Measurements from ENCODE around the gene CR1. TPM values are rescaled to one million over a fixed set of nuclear protein-coding genes. Genes with fewer than 3 reads are reported as not detected.
"Not testable (repeated sequence)": the region's sequence is repeated elsewhere in the genome, so short reads cannot be mapped to it uniquely, and the experiment has no call there.

The CR1 gene
- total RNA-seq, 1 donor from 2014 or later: 4.7 TPM

DNA sequence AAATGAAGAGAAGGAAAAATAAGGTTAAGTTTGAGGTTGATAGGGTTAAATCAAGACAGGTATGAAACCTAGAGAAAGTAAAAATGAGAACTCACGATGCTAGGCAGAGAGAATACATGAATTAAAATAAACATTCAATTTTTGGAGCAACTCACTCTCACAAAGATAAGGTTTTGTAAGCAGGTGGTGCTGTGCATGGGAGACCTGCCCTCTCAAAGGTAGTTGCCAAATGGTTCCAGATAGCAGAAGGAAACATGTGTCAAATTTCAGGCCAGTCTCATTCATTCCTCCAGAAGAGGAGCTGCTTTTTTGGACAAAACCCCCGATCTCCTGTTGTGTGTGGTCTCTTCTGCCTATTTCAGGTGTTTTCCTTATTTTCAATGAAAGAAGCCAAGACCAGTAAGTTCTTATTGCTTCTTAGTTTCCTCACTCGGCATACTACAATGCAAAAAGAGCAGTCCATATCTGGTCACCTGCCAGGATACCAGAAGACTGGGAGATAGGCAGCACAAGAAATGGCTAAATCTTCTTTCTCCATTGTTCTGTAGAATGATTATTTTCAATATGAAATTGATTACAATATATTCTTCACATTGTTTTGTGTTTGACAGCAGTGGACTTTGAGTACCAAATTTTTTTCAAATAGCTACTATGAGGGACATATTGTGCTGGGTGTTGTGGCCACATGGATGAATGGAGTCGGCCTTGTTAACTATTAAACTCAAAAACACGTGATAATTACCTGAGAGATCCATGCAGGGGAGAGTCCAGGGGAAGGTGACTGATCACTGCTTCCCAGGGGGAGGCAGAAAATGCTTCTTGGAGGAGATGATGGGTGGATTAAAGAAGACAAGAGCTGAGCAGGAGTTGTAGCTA lies 152.6 kb downstream of the CR1 start:
- Histone ChIP-seq H3K9ac (ENCODE audit: low read depth in 1 of 3, low read length in 3 of 3) (no peak overlapping the region), H3K27me3 (ENCODE audit: control insufficient read depth in 3 of 3, insufficient read depth in 3 of 3, low read length in 3 of 3) (peaks cover 5 to 13% (median 7%) of the 10 kb centered on the region in 3 donors), H3K9me3 (ENCODE audit: control insufficient read depth in 3 of 3, low read length in 3 of 3) (no peaks in the 10 kb centered on the region), H3K4me3 (ENCODE audit: low read length in 3 of 3) (no peak overlapping the region), H3K4me1 (ENCODE audit: control insufficient read depth in 3 of 3, insufficient read depth in 3 of 3, low read length in 3 of 3) (peaks cover 4 to 16% (median 10%) of the 10 kb centered on the region in 3 donors), H3K27ac (ENCODE audit: low read depth, low read length) (no peak overlapping the region), H3K36me3 (ENCODE audit: control insufficient read depth in 3 of 3, insufficient read depth in 3 of 3, low read length in 3 of 3) (no peaks in the 10 kb centered on the region)

DNA sequence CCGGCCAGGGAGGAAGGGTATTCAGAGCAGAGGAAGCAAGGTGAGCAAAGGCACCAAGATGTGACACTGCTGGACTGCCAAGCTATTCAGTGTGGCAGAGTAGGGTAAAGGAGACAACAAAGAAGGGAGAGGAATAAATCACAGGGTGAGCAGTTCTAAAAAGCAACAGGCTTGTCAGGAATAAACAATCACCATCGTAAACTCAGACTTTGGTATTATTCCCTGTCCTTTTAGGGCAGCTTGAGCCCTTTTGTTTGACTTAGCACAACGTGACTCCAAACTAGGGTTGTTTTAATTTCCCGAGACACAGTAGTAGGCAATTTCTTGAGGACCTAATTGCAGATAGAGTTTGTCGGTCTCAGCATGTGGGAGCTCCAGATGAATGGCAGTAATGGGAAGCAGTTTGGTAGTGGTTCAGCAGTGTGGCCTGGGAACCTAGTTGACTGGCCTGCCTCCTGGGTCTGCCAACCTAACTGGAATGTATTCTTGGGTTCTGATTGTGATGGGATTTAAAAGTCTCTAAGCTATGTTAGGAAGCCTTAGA lies 153.3 kb downstream of the CR1 start:
- H3K36me3 ChIP-seq (ENCODE audit: control insufficient read depth in 3 of 3, insufficient read depth in 3 of 3, low read length in 3 of 3): no peaks in the 10 kb centered on the region
- no peak overlapping the region for H3K4me3 ChIP-seq (ENCODE audit: low read length in 3 of 3)
- H3K27ac ChIP-seq (ENCODE audit: low read depth, low read length): no peak overlapping the region
- peaks cover 4 to 14% (median 10%) of the 10 kb centered on the region in 3 donors for H3K4me1 ChIP-seq (ENCODE audit: control insufficient read depth in 3 of 3, insufficient read depth in 3 of 3, low read length in 3 of 3)
- H3K27me3 ChIP-seq (ENCODE audit: control insufficient read depth in 3 of 3, insufficient read depth in 3 of 3, low read length in 3 of 3): peaks cover 5 to 13% (median 7%) of the 10 kb centered on the region in 3 donors
- no peak overlapping the region for H3K9ac ChIP-seq (ENCODE audit: low read depth in 1 of 3, low read length in 3 of 3)
- H3K9me3 ChIP-seq (ENCODE audit: control insufficient read depth in 3 of 3, low read length in 3 of 3): no peaks in the 10 kb centered on the region

DNA sequence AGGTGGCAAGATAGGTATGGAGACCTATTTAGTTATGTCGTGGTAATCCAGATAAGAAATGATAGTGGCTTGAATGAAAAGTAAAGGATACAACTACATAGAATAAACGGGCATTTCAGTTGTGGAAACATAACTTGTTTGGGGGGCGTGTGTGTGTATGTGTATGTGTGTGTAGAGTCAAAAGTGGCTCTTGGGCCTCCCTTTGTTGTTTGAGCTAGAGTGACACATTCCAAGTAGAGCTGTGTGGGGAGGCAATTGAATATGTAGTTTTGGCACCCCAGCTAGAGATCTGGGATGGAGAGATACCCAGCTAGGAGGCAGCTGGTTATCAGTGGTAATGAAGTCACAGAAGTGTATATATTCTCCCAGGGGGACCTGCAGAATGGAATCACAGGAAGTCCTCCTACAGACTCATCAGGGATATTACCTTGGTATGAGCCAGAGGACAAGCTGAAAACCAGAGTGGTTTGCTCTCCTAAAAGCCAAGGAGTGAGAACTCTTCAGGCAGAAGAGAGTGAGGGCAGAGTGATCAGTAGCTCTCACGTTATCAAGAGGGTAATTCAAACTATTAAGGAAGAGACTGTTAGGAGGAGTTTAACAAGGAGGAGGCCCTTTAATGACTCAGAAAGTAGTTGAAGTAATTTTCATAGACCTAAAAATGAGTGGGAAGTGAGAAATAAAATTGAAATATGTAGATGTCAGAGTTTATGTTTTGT lies 154.1 kb downstream of the CR1 start:
- H3K9me3 ChIP-seq (ENCODE audit: control insufficient read depth in 3 of 3, low read length in 3 of 3): no peaks in the 10 kb centered on the region
- peaks cover 5 to 13% (median 7%) of the 10 kb centered on the region in 3 donors for H3K27me3 ChIP-seq (ENCODE audit: control insufficient read depth in 3 of 3, insufficient read depth in 3 of 3, low read length in 3 of 3)
- no peak overlapping the region for H3K9ac ChIP-seq (ENCODE audit: low read depth in 1 of 3, low read length in 3 of 3)
- H3K27ac ChIP-seq (ENCODE audit: low read depth, low read length): no peak overlapping the region
- H3K4me3 ChIP-seq (ENCODE audit: low read length in 3 of 3): no peak overlapping the region
- peaks cover 4 to 7% (median 5%) of the 10 kb centered on the region in 3 donors for H3K4me1 ChIP-seq (ENCODE audit: control insufficient read depth in 3 of 3, insufficient read depth in 3 of 3, low read length in 3 of 3)
- H3K36me3 ChIP-seq (ENCODE audit: control insufficient read depth in 3 of 3, insufficient read depth in 3 of 3, low read length in 3 of 3): no peaks in the 10 kb centered on the region

DNA sequence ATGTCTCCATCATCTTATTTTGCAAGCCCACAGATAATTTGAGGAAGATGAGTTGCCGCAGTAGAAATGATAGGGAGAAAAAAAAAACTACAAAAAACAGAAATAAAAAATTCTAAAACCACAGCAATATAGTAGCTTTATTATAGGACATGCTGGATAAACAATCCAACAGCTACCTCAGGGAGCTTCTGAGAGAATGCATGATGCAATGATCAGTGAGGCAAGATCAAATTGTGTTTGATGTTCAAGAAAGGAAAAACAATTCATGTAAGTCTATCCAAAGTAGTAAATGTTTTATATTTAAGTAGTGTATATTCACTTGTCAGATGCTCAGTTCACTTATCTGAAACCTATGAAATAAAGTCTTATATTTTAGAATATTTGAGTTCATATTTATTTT lies 155.6 kb downstream of the CR1 start:
- Histone ChIP-seq H3K9me3 (ENCODE audit: control insufficient read depth in 3 of 3, low read length in 3 of 3) (no peaks in the 10 kb centered on the region), H3K4me3 (ENCODE audit: low read length in 3 of 3) (no peak overlapping the region), H3K36me3 (ENCODE audit: control insufficient read depth in 3 of 3, insufficient read depth in 3 of 3, low read length in 3 of 3) (no peaks in the 10 kb centered on the region), H3K27me3 (ENCODE audit: control insufficient read depth in 3 of 3, insufficient read depth in 3 of 3, low read length in 3 of 3) (peaks cover 0 to 4% (median 0%) of the 10 kb centered on the region in 3 donors), H3K4me1 (ENCODE audit: control insufficient read depth in 3 of 3, insufficient read depth in 3 of 3, low read length in 3 of 3) (no peaks in the 10 kb centered on the region), H3K9ac (ENCODE audit: low read depth in 1 of 3, low read length in 3 of 3) (no peak overlapping the region), H3K27ac (ENCODE audit: low read depth, low read length) (no peak overlapping the region)

DNA sequence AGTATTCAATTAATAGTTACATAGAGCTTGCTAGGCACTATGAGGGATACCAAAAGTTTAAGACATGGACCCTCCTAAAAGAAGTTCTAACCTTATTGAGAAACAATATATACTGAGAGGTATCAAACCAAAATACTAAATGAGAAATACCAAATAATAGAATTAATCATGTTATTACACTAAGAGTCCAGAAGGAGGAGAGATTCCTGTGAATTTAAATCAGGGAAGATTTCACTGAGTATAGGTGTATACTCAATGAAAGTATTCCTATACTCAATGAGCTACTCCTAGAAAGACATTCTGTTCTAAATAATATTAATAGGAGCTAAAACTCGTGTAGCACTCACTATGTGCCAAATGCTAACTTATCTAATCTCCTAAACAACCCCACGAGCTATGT lies 158.4 kb downstream of the CR1 start:
- H3K27me3 ChIP-seq (ENCODE audit: control insufficient read depth in 3 of 3, insufficient read depth in 3 of 3, low read length in 3 of 3): peaks cover 0 to 5% (median 0%) of the 10 kb centered on the region in 3 donors
- H3K4me3 ChIP-seq (ENCODE audit: low read length in 3 of 3): no peak overlapping the region
- no peak overlapping the region for H3K9ac ChIP-seq (ENCODE audit: low read depth in 1 of 3, low read length in 3 of 3)
- H3K27ac ChIP-seq (ENCODE audit: low read depth, low read length): no peak overlapping the region
- H3K36me3 ChIP-seq (ENCODE audit: control insufficient read depth in 3 of 3, insufficient read depth in 3 of 3, low read length in 3 of 3): no peaks in the 10 kb centered on the region
- no peaks in the 10 kb centered on the region for H3K9me3 ChIP-seq (ENCODE audit: control insufficient read depth in 3 of 3, low read length in 3 of 3)
- H3K4me1 ChIP-seq (ENCODE audit: control insufficient read depth in 3 of 3, insufficient read depth in 3 of 3, low read length in 3 of 3): no peaks in the 10 kb centered on the region

DNA sequence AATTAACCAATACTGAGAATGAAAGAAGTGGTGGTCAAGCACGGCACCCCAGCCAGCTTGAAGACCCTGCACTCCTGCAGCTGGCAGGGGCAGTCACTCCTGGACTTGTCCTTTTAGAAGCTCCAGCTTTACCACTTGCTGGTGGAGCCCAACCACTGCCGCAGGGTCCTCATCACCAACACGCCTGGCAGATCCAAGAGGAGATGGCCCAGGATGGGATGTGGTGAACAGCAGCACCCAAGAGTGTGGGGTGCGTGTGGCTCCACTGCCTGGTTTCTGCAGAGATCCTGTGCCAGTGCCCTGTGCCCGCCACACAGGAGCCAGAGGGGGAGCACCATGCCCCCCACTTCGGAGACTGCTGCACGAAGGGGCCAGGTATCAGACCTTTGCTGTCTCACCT lies 162.5 kb downstream of the CR1 start:
- H3K9me3 ChIP-seq (ENCODE audit: control insufficient read depth in 3 of 3, low read length in 3 of 3): no peaks in the 10 kb centered on the region
- no peak overlapping the region for H3K9ac ChIP-seq (ENCODE audit: low read depth in 1 of 3, low read length in 3 of 3)
- H3K36me3 ChIP-seq (ENCODE audit: control insufficient read depth in 3 of 3, insufficient read depth in 3 of 3, low read length in 3 of 3): no peaks in the 10 kb centered on the region
- no peak overlapping the region for H3K4me3 ChIP-seq (ENCODE audit: low read length in 3 of 3)
- H3K27ac ChIP-seq (ENCODE audit: low read depth, low read length): no peak overlapping the region
- H3K4me1 ChIP-seq (ENCODE audit: control insufficient read depth in 3 of 3, insufficient read depth in 3 of 3, low read length in 3 of 3): no peaks in the 10 kb centered on the region
- H3K27me3 ChIP-seq (ENCODE audit: control insufficient read depth in 3 of 3, insufficient read depth in 3 of 3, low read length in 3 of 3): peaks cover 0 to 7% (median 0%) of the 10 kb centered on the region in 3 donors

DNA sequence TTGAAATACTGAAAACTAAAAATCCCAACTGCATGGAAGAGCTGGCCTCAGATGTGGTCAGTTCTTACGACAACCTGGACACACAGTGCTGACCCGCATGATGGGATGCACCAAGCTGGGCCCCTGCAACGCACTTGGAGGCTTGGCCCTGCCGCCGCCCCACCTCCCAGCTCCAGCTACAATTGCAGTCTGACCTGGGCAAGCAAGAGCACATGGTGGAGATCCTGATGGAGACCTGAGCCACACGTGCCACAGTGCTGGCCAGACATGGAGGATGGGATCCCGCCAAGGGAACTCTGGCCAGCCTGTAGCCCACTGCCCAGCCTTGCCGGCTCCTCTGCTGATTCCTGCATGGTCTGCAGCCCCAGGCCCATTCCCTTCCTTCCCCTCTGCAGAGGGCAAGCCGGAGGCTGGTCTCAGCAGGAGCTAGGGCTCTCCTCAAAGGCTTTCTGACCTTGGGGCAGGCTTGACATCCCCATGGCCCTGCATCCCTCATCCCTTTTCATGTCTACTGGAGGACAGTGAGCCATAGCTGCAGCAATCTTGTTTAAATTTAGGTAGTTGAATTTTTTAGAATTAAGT lies 163.0 kb downstream of the CR1 start:
- H3K27me3 ChIP-seq (ENCODE audit: control insufficient read depth in 3 of 3, insufficient read depth in 3 of 3, low read length in 3 of 3): peaks cover 0 to 7% (median 0%) of the 10 kb centered on the region in 3 donors
- H3K9me3 ChIP-seq (ENCODE audit: control insufficient read depth in 3 of 3, low read length in 3 of 3): no peaks in the 10 kb centered on the region
- H3K4me1 ChIP-seq (ENCODE audit: control insufficient read depth in 3 of 3, insufficient read depth in 3 of 3, low read length in 3 of 3): no peaks in the 10 kb centered on the region
- H3K27ac ChIP-seq (ENCODE audit: low read depth, low read length): no peak overlapping the region
- no peak overlapping the region for H3K4me3 ChIP-seq (ENCODE audit: low read length in 3 of 3)
- H3K36me3 ChIP-seq (ENCODE audit: control insufficient read depth in 3 of 3, insufficient read depth in 3 of 3, low read length in 3 of 3): no peaks in the 10 kb centered on the region
- H3K9ac ChIP-seq (ENCODE audit: low read depth in 1 of 3, low read length in 3 of 3): no peak overlapping the region

DNA sequence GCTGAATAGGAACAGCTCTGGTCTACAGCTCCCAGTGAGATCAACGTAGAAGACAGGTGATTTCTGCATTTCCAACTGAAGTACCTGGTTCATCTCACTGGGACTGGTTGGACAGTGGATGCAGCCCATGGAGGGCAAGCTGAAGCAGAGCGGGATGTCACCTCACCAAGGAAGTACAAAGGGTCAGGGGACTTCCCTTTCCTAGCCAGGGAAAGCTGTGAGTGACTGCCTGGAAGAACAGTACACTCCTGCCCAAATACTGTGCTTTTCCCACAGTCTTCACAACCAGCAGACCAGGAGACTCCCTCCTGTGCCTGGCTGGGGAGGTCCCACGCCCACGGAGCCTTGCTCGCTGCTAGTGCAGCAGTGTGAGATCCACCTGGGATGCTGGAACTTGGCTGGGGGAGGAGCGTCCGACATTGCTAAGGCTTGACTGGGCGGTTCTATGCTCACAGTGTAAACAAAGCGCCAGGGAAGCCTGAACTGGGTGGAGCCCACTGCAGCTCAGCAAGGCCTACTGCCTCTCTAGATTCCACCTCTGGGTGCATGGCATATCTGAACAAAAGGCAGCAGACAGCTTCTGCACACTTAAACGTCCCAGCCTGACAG lies 163.7 kb downstream of the CR1 start:
- no peaks in the 10 kb centered on the region for H3K36me3 ChIP-seq (ENCODE audit: control insufficient read depth in 3 of 3, insufficient read depth in 3 of 3, low read length in 3 of 3)
- H3K27me3 ChIP-seq (ENCODE audit: control insufficient read depth in 3 of 3, insufficient read depth in 3 of 3, low read length in 3 of 3): peaks cover 0 to 7% (median 0%) of the 10 kb centered on the region in 3 donors
- H3K9me3 ChIP-seq (ENCODE audit: control insufficient read depth in 3 of 3, low read length in 3 of 3): no peaks in the 10 kb centered on the region
- no peak overlapping the region for H3K4me3 ChIP-seq (ENCODE audit: low read length in 3 of 3)
- no peak overlapping the region for H3K9ac ChIP-seq (ENCODE audit: low read depth in 1 of 3, low read length in 3 of 3)
- H3K4me1 ChIP-seq (ENCODE audit: control insufficient read depth in 3 of 3, insufficient read depth in 3 of 3, low read length in 3 of 3): no peaks in the 10 kb centered on the region
- H3K27ac ChIP-seq (ENCODE audit: low read depth, low read length): no peak overlapping the region

DNA sequence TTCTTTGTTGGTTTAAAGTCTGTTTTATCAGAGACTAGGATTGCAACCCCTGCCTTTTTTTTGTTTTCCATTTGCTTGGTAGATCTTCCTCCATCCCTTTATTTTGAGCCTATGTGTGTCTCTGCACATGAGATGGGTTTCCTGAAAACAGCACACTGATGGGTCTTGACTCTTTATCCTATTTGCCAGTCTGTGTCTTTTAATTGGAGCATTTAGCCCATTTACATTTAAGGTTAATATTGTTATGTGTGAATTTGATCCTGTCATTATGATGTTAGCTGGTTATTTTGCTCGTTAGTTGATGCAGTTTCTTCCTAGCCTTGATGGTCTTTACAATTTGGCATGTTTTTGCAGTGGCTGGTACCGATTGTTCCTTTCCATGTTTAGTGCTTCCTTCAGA lies 165.5 kb downstream of the CR1 start:
- not testable (repeated sequence) for H3K4me1 ChIP-seq (ENCODE audit: control insufficient read depth in 3 of 3, insufficient read depth in 3 of 3, low read length in 3 of 3); H3K36me3 ChIP-seq (ENCODE audit: control insufficient read depth in 3 of 3, insufficient read depth in 3 of 3, low read length in 3 of 3); H3K9ac ChIP-seq (ENCODE audit: low read depth in 1 of 3, low read length in 3 of 3); H3K27me3 ChIP-seq (ENCODE audit: control insufficient read depth in 3 of 3, insufficient read depth in 3 of 3, low read length in 3 of 3); H3K27ac ChIP-seq (ENCODE audit: low read depth, low read length); H3K4me3 ChIP-seq (ENCODE audit: low read length in 3 of 3); H3K9me3 ChIP-seq (ENCODE audit: control insufficient read depth in 3 of 3, low read length in 3 of 3)
